Gastroesophageal sphincter (tissue), 4 donors: ENCODE data around the gene VLDLR. TPM values are rescaled to one million over a fixed set of nuclear protein-coding genes. Genes with fewer than 3 reads are reported as not detected.

Source experiments
- ATAC-seq: fragments of 150-250 bp; one replicate; pipeline ENCODE4 v1.9.1; 2016; ENCODE audit warnings: mild to moderate bottlenecking, moderate library complexity
- H3K27ac ChIP-seq, 4 donors: fragments of 200-600 bp; sonication (generic) in 3 of 4; 1 replicate in 3 of 4; 2 replicates in 1 of 4; pipeline ENCODE4 v1.5.1; 2016 to 2019
- H3K27me3 ChIP-seq: fragments of 200-600 bp; sonication (generic); one replicate; pipeline ENCODE4 v1.5.1; 2019
- H3K36me3 ChIP-seq, 2 donors: fragments of 200-600 bp; sonication (generic); one replicate each; pipeline ENCODE4 v1.5.1; 2019; ENCODE audit warnings: control low read depth in 1 of 2
- H3K4me1 ChIP-seq, 3 donors: fragments of 200-600 bp; sonication (generic); 1 replicate in 2 of 3; 2 replicates in 1 of 3; pipeline ENCODE4 v1.5.1; 2016 to 2019; ENCODE audit warnings: control low read depth in 2 of 3
- H3K4me3 ChIP-seq, 2 donors: fragments of 200-600 bp; sonication (generic); one replicate each; pipeline ENCODE4 v1.5.1; 2019; ENCODE audit warnings: mild to moderate bottlenecking in 1 of 2, moderate library complexity in 1 of 2
- H3K9me3 ChIP-seq, 3 donors: fragments of 200-600 bp; sonication (generic); one replicate each; pipeline ENCODE4 v1.5.1; 2017 to 2019; ENCODE audit warnings: control low read depth in 2 of 3
- EP300 ChIP-seq: sonication (generic); formaldehyde crosslinking; IDR thresholded peaks from one replicate; pipeline ENCODE4 v1.6.1; 2017; ENCODE audit warnings: antibody characterized with exemption, mild to moderate bottlenecking
- POLR2A ChIP-seq, 2 donors: fragments of 450-650 bp; IDR thresholded peaks; one replicate each; pipeline ENCODE4 v1.6.1; 2017; ENCODE audit warnings: antibody characterized with exemption in 2 of 2, mild to moderate bottlenecking in 2 of 2, moderate library complexity in 1 of 2
- POLR2AphosphoS5 ChIP-seq: sonication (generic); formaldehyde crosslinking; IDR thresholded peaks from one replicate; pipeline ENCODE4 v1.6.1; 2017; ENCODE audit warnings: antibody characterized with exemption
- WGBS, 2 donors: methylation state at CpG; one replicate each; pipeline ENCODE4 v1.1.5; 2018; ENCODE audit warnings: low coverage in 1 of 2; 5-methylcytosine and 5-hydroxymethylcytosine counted together
- total RNA-seq, 4 donors: library from RNA; depleted of rRNA; stranded (reverse); fragments of >200 nt; gene quantifications; one replicate each; pipeline ENCODE4 v1.1.0, GENCODE V29; 2016
- TF ChIP-seq, protein P1 (sequence below), 4 experiments: fragments of 200-600 bp in 2 of 4; fragments of 450-650 bp in 2 of 4; sonication (generic) in 1 of 4; IDR thresholded peaks; one replicate each; pipeline ENCODE4 v1.5.1; 2017 to 2019; ENCODE audit warnings: antibody characterized with exemption in 4 of 4, mild to moderate bottlenecking in 2 of 4, moderate library complexity in 2 of 4

The VLDLR gene
- total RNA-seq, 4 donors from 2014 or later: 19.0 to 26.3 (median 20.8) TPM

DNA sequence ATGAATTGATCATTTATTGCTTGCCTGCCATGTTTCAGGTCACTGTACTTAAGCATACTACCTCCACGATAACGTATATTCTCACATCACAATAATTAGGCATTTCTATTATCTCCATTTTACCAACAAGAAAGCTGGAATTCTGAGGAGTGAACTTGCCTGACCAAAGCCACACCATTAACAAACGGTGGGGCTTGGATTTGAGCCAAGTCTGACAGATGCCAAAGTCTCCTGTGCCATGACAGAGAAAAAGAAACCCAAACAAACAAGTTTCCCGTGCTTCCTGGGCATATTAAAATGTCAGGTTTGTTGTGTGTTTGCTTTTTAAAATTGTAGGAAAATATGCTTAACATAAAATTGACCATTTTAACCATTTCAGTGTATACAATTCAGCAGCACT lies 54.9 kb downstream of the VLDLR start:
- H3K27me3 ChIP-seq: no peaks in the 10 kb centered on the region
- no peak for ATAC-seq
- WGBS, 2 donors: 57 to 65% methylated on average over 4 of the region's 4 CpGs
- peaks cover 0 to 16% (median 0%) of the 10 kb centered on the region in 3 donors for H3K4me1 ChIP-seq
- H3K9me3 ChIP-seq: no peaks in the 10 kb centered on the region
- H3K36me3 ChIP-seq: no peaks in the 10 kb centered on the region
- no peak overlapping the region for H3K4me3 ChIP-seq
- TF ChIP-seq EP300 (no peak), POLR2AphosphoS5 (no peak), POLR2A (IDR thresholded peaks at IDR 0.05) (no peak)
- TF ChIP-seq, protein P1, sequence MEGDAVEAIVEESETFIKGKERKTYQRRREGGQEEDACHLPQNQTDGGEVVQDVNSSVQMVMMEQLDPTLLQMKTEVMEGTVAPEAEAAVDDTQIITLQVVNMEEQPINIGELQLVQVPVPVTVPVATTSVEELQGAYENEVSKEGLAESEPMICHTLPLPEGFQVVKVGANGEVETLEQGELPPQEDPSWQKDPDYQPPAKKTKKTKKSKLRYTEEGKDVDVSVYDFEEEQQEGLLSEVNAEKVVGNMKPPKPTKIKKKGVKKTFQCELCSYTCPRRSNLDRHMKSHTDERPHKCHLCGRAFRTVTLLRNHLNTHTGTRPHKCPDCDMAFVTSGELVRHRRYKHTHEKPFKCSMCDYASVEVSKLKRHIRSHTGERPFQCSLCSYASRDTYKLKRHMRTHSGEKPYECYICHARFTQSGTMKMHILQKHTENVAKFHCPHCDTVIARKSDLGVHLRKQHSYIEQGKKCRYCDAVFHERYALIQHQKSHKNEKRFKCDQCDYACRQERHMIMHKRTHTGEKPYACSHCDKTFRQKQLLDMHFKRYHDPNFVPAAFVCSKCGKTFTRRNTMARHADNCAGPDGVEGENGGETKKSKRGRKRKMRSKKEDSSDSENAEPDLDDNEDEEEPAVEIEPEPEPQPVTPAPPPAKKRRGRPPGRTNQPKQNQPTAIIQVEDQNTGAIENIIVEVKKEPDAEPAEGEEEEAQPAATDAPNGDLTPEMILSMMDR (IDR thresholded peaks at IDR 0.05): no peak
- no peak overlapping the region for H3K27ac ChIP-seq

DNA sequence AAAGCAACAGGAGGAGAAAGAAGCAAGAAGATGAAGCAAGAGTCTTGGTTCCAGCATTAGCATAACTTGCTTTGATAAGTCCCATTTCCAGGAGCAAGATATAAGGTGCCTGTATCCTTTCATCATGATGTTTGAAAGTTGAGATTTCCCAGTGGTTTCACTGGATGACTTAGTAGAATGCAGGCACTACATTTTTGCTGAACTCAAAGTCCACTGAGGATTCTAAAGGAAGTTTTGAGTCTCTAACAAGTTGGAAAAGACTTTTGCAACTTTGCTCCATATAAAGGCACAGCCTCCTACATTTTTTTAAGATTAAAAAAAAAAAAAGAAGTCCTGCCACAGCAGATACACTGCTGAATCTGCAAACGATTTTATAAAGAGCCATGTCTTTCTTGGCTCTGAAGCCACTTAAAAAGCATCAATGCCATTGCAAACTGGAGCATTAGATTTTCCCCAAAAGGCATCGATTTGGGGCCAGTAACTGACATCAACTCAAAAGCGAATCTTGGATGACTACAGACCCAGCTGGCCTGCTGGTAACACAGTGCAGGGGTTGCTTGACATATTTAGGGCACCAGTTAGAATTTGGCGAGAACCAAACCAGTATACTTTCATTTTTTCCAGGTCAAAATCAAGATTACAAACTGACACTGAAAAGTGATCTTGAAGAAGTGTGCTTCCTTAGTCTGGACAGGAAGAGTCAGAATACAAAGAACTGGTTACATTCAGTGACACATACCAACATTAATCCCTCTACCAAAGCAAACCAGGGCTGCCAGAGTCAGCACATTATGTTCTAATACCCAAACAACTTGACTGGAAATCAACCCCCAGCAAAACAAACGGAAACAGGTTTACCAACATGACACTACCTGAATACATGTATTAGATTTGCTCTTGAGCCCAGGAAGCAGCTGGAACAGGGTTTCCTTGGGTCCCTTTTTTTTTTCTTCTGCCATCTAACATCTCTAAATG lies 56.6 kb downstream of the VLDLR start:
- 16 to 43% methylated on average over 3 to 5 of the region's 5 CpGs for WGBS, 2 donors
- no peak for ATAC-seq
- TF ChIP-seq, protein P1 (IDR thresholded peaks at IDR 0.05): no peak
- TF ChIP-seq POLR2A (IDR thresholded peaks at IDR 0.05) (no peak), EP300 (no peak), POLR2AphosphoS5 (no peak)
- no peak overlapping the region for H3K4me3 ChIP-seq
- H3K27me3 ChIP-seq: no peaks in the 10 kb centered on the region
- H3K36me3 ChIP-seq: no peaks in the 10 kb centered on the region
- H3K4me1 ChIP-seq: peaks cover 0 to 16% (median 0%) of the 10 kb centered on the region in 3 donors
- no peaks in the 10 kb centered on the region for H3K9me3 ChIP-seq
- H3K27ac ChIP-seq: peak overlapping the region in 2 of 4 donors; percentile 4 to 17

DNA sequence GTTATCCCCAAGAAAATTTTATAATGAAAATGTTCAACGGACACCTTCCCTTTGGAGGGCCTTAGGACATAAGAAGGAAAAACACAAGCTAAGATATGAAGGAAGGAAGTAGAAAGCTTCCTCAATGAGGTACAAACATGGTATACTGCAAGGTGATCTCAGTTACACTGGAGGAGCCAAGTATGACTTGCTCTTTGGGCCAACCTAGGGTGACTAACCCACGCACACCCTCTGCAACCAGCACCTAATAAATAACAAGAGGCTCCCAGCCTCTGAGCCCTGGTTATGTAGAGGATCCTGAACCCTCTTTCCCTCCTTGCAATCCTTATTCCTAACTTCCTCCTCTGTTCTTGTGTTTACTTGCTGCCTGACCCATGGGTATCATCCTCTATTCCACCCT lies 57.4 kb downstream of the VLDLR start:
- Histone ChIP-seq H3K9me3 (no peaks in the 10 kb centered on the region), H3K4me1 (peaks cover 0 to 16% (median 0%) of the 10 kb centered on the region in 3 donors), H3K4me3 (no peak overlapping the region), H3K27me3 (no peaks in the 10 kb centered on the region), H3K27ac (peak overlapping the region in 1 of 4 donors; percentile 4), H3K36me3 (no peaks in the 10 kb centered on the region)
- TF ChIP-seq, protein P1 (IDR thresholded peaks at IDR 0.05): no peak
- TF ChIP-seq EP300 (no peak), POLR2AphosphoS5 (no peak), POLR2A (IDR thresholded peaks at IDR 0.05) (no peak)
- WGBS, 2 donors: 82 to 95% methylated on average over 2 of the region's 2 CpGs
- no peak for ATAC-seq

DNA sequence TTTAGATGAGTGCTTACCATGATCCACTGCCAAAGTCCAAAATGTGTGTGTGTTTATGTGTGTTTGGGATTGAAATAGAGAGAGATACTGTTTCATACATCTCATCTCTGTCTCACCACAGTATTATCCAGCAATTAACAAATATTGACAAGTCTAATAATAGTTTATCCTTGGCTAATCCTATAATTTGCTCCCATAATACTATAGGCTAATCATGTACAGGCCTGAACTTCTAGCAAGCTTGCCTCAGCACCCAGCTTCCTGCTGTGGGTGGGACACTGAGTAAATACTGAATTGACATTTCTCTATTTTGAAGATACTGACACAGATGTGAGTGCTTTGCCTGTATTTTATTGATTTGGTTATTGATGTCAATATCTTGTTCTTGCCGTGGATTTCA lies 60.4 kb downstream of the VLDLR start:
- Histone ChIP-seq H3K36me3 (no peaks in the 10 kb centered on the region), H3K27ac (no peak overlapping the region), H3K9me3 (no peaks in the 10 kb centered on the region), H3K4me3 (no peak overlapping the region), H3K27me3 (no peaks in the 10 kb centered on the region), H3K4me1 (peaks cover 0 to 16% (median 0%) of the 10 kb centered on the region in 3 donors)
- 70 to 89% methylated on average over 1 of the region's 1 CpG for WGBS, 2 donors
- ATAC-seq: no peak
- TF ChIP-seq POLR2A (IDR thresholded peaks at IDR 0.05) (no peak), POLR2AphosphoS5 (no peak), EP300 (no peak)
- TF ChIP-seq, protein P1 (IDR thresholded peaks at IDR 0.05): no peak

DNA sequence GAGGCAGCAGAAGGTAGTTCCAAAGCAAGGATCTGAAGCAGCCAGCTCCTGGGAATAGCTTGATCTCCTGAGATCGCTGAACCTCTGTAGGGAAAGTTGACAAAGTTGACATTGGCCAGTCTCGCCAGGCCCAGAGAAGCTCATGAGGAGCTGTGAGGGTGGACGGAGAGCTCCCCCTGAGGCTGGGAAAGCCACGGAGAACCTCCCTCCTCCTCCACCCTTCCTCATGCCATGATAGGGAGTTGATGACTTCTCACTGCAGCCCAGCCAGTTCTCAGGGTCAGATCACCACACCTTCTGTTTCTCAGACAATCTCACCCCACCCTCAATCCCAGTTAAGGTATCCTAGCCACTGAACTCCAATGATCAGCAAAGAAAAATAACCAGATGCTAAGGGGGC lies 65.3 kb downstream of the VLDLR start:
- no peak for ATAC-seq
- Histone ChIP-seq H3K36me3 (no peaks in the 10 kb centered on the region), H3K4me3 (no peak overlapping the region), H3K27ac (no peak overlapping the region), H3K4me1 (no peaks in the 10 kb centered on the region), H3K9me3 (no peaks in the 10 kb centered on the region), H3K27me3 (no peaks in the 10 kb centered on the region)
- TF ChIP-seq POLR2A (IDR thresholded peaks at IDR 0.05) (no peak), EP300 (no peak), POLR2AphosphoS5 (no peak)
- TF ChIP-seq, protein P1 (IDR thresholded peaks at IDR 0.05): no peak
- WGBS, 2 donors: 100% methylated on average over 1 of the region's 4 CpGs; no CpG with 5 or more reads in 1 of the 2 donors
